ENCODE measurements around the gene GNG7. TPM values are rescaled to one million over a fixed set of nuclear protein-coding genes. Genes with fewer than 3 reads are reported as not detected.
"Not testable (repeated sequence)": the region's sequence is repeated elsewhere in the genome, so short reads cannot be mapped to it uniquely, and the experiment has no call there.

GNG7 gene
- total RNA-seq, 4 donors from 2014 or later: 2.1 to 4.3 (median 3.0) TPM

GRCh38 chr19:2533072-2533425 is 169.4 kb downstream of the GNG7 start:
- Histone ChIP-seq H3K4me3 (no peak overlapping the region), H3K27ac (no peak overlapping the region), H3K9me3 (peaks cover 4% of the 10 kb centered on the region), H3K4me1 (peaks cover 9% of the 10 kb centered on the region), H3K27me3 (no peaks in the 10 kb centered on the region), H3K36me3 (no peaks in the 10 kb centered on the region)
- no peak for DNase-seq (ENCODE audit: low spot score in 2 of 2)
- 27% methylated on average over 2 of the region's 2 CpGs for WGBS
- TF ChIP-seq EP300 (IDR thresholded peaks at IDR 0.05) (no peak), POLR2A (IDR thresholded peaks at IDR 0.05) (no peak)

GRCh38 chr19:2532252-2533071 is 170.0 kb downstream of the GNG7 start:
- Histone ChIP-seq H3K27me3 (no peaks in the 10 kb centered on the region), H3K9me3 (peaks cover 4% of the 10 kb centered on the region), H3K36me3 (no peaks in the 10 kb centered on the region), H3K27ac (no peak overlapping the region), H3K4me1 (peaks cover 9% of the 10 kb centered on the region), H3K4me3 (no peak overlapping the region)
- TF ChIP-seq POLR2A (IDR thresholded peaks at IDR 0.05) (no peak), CTCF (IDR thresholded peaks at IDR 0.05) (no peak), EP300 (IDR thresholded peaks at IDR 0.05) (no peak), POLR2AphosphoS5 (IDR thresholded peaks at IDR 0.05) (no peak)
- WGBS: 75% methylated on average over 7 of the region's 7 CpGs
- DNase-seq (ENCODE audit: low spot score in 2 of 2): no peak

GRCh38 chr19:2529942-2530341 is 172.6 kb downstream of the GNG7 start:
- not testable (repeated sequence) for H3K36me3 ChIP-seq; H3K9me3 ChIP-seq; DNase-seq (ENCODE audit: low spot score in 2 of 2); H3K4me3 ChIP-seq; H3K27me3 ChIP-seq
- Histone ChIP-seq H3K27ac (peak overlapping the region; percentile 40), H3K4me1 (peaks cover 18% of the 10 kb centered on the region)
- WGBS: 92% methylated on average over 10 of the region's 10 CpGs

- DNase-seq (ENCODE audit: low spot score in 2 of 2): no peak
- Histone ChIP-seq H3K36me3 (no peaks in the 10 kb centered on the region), H3K27me3 (no peaks in the 10 kb centered on the region), H3K9me3 (peaks cover 3% of the 10 kb centered on the region), H3K4me3 (no peak overlapping the region), H3K4me1 (peaks cover 22% of the 10 kb centered on the region), H3K27ac (peak overlapping the region; percentile 40)
- 73% methylated on average over 9 of the region's 9 CpGs for WGBS
- TF ChIP-seq POLR2A (IDR thresholded peaks at IDR 0.05) (no peak), EP300 (IDR thresholded peaks at IDR 0.05) (no peak), POLR2AphosphoS5 (IDR thresholded peaks at IDR 0.05) (no peak), CTCF (IDR thresholded peaks at IDR 0.05) (no peak)
Measured at GRCh38 chr19:2529473-2529918, 173.0 kb downstream of the GNG7 start.

GRCh38 chr19:2528675-2529101 is 173.8 kb downstream of the GNG7 start:
- Histone ChIP-seq H3K27ac (peak overlapping the region; percentile 51), H3K27me3 (no peaks in the 10 kb centered on the region), H3K4me3 (no peak overlapping the region), H3K36me3 (no peaks in the 10 kb centered on the region), H3K9me3 (no peaks in the 10 kb centered on the region), H3K4me1 (peaks cover 30% of the 10 kb centered on the region)
- no peak for DNase-seq (ENCODE audit: low spot score in 2 of 2)
- no peak for TF ChIP-seq CTCF (IDR thresholded peaks at IDR 0.05)
- peak in 1 of 3 donors; percentile 29 for TF ChIP-seq POLR2AphosphoS5 (IDR thresholded peaks at IDR 0.05)
- 77% methylated on average over 8 of the region's 8 CpGs for WGBS

- H3K4me3 ChIP-seq: no peak overlapping the region
- peaks cover 31% of the 10 kb centered on the region for H3K4me1 ChIP-seq
- H3K27ac ChIP-seq: no peak overlapping the region
- no peaks in the 10 kb centered on the region for H3K36me3 ChIP-seq
- no peaks in the 10 kb centered on the region for H3K9me3 ChIP-seq
- TF ChIP-seq CTCF (IDR thresholded peaks at IDR 0.05) (no peak), POLR2A (IDR thresholded peaks at IDR 0.05) (no peak), EP300 (IDR thresholded peaks at IDR 0.05) (no peak), POLR2AphosphoS5 (IDR thresholded peaks at IDR 0.05) (no peak)
- no peaks in the 10 kb centered on the region for H3K27me3 ChIP-seq
- no peak for DNase-seq (ENCODE audit: low spot score in 2 of 2)
- 88% methylated on average over 3 of the region's 4 CpGs for WGBS
Measured at GRCh38 chr19:2527686-2528085, 174.8 kb downstream of the GNG7 start.

Data from suprapubic skin (tissue), 4 donors.